SJSA1 (cell line): ENCODE results near the gene CGB1. TPM values are rescaled to one million over a fixed set of nuclear protein-coding genes. Genes with fewer than 3 reads are reported as not detected.

Source experiments
- DNase-seq, 2 experiments: peaks; one replicate each; pipeline ENCODE4 v3.0.0-alpha.2; 2015 to 2020; ENCODE audit warnings: low spot score in 2 of 2, low read depth in 1 of 2
- H3K27ac ChIP-seq: fragments of 250-450 bp; sonication (Bioruptor Pico); 2 replicates; pipeline ENCODE4 v1.5.1; 2020; ENCODE audit warnings: mild to moderate bottlenecking, moderate library complexity
- H3K27me3 ChIP-seq: fragments of 250-450 bp; sonication (Bioruptor Pico); replicated peaks from 2 replicates; pipeline ENCODE4 v1.5.1; 2020; ENCODE audit warnings: mild to moderate bottlenecking, moderate library complexity
- H3K36me3 ChIP-seq: fragments of 250-450 bp; sonication (Bioruptor Pico); 2 replicates; pipeline ENCODE4 v1.5.1; 2020; ENCODE audit warnings: mild to moderate bottlenecking
- H3K4me1 ChIP-seq: fragments of 250-450 bp; sonication (Bioruptor Pico); replicated peaks from 2 replicates; pipeline ENCODE4 v1.6.1; 2021; ENCODE audit warnings: mild to moderate bottlenecking
- H3K4me3 ChIP-seq: fragments of 250-450 bp; sonication (Bioruptor Pico); 2 replicates; pipeline ENCODE4 v1.5.1; 2020; ENCODE audit warnings: mild to moderate bottlenecking
- H3K9me3 ChIP-seq: fragments of 250-450 bp; sonication (Bioruptor Pico); replicated peaks from 2 replicates; pipeline ENCODE4 v1.5.1; 2020; ENCODE audit warnings: mild to moderate bottlenecking
- total RNA-seq: library from RNA; depleted of rRNA; stranded (reverse); fragments of >200 nt; shearing (Covaris generic); gene quantifications from 2 replicates; pipeline ENCODE4 v1.2.3, GENCODE V29; 2014

Gene CGB1
- total RNA-seq, 1 experiment from 2014 or later = 1.00 TPM

- H3K27ac ChIP-seq = no peak overlapping the region
- no peaks in the 10 kb centered on the region for H3K4me1 ChIP-seq
- H3K36me3 ChIP-seq = peaks cover 87% of the 10 kb centered on the region
- H3K27me3 ChIP-seq = no peaks in the 10 kb centered on the region
- H3K4me3 ChIP-seq = no peak overlapping the region
- DNase-seq = no peak
- no peaks in the 10 kb centered on the region for H3K9me3 ChIP-seq
Measured at GRCh38 chr19:49010453-49010852, 26.2 kb downstream of the CGB1 start.

- Histone ChIP-seq H3K27ac (no peak overlapping the region), H3K9me3 (no peaks in the 10 kb centered on the region), H3K4me1 (no peaks in the 10 kb centered on the region), H3K4me3 (no peak overlapping the region), H3K36me3 (peaks cover 87% of the 10 kb centered on the region), H3K27me3 (no peaks in the 10 kb centered on the region)
- no peak for DNase-seq
Measured at GRCh38 chr19:49009828-49010227, 26.9 kb downstream of the CGB1 start.

DNA sequence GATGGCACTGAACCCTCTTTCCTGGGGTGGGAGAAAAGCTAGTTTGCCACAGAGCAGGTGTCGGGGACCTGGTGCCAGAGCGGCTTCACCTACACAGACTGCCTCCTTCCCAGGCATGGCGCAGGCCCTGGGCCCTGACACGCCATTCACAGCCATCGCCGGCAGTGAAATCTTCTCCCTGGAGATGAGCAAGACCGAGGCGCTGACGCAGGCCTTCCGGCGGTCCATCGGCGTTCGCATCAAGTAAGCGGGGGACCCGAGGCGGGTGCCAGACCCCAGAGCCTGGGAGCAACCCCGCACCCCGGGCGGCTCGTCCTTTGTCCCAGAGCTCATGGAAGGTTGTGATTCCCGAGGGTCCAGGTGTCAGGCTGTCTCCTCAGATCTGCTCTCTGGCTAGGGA, 29.8 kb downstream of the CGB1 start:
- DNase-seq = no peak
- H3K36me3 ChIP-seq = peaks cover 87% of the 10 kb centered on the region
- H3K4me3 ChIP-seq = no peak overlapping the region
- H3K27ac ChIP-seq = no peak overlapping the region
- no peaks in the 10 kb centered on the region for H3K9me3 ChIP-seq
- no peaks in the 10 kb centered on the region for H3K4me1 ChIP-seq
- H3K27me3 ChIP-seq = no peaks in the 10 kb centered on the region

- no peak for DNase-seq
- no peaks in the 10 kb centered on the region for H3K27me3 ChIP-seq
- no peaks in the 10 kb centered on the region for H3K4me1 ChIP-seq
- no peak overlapping the region for H3K4me3 ChIP-seq
- no peaks in the 10 kb centered on the region for H3K9me3 ChIP-seq
- no peak overlapping the region for H3K27ac ChIP-seq
- H3K36me3 ChIP-seq = peaks cover 80% of the 10 kb centered on the region
Measured at GRCh38 chr19:49004964-49005614, 31.6 kb downstream of the CGB1 start.

DNA sequence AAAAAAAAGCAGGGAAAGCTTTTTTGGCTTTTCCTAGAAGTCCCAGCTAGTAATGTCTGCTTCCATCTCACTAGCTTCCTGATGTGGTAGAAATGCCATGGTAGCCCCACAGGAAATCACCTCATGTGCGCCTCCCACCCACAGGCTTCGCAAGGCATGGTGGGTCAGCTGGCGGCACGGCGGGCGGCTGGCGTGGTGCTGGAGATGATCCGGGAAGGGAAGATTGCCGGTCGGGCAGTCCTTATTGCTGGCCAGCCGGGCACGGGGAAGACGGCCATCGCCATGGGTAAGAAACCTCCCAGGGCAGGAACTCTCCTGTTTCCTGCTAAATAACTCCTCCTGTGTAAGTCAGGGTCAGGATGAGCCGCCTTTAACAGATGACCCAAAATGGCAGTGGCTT, 32.6 kb downstream of the CGB1 start:
- Histone ChIP-seq H3K27me3 (no peaks in the 10 kb centered on the region), H3K4me1 (no peaks in the 10 kb centered on the region), H3K4me3 (no peak overlapping the region), H3K9me3 (no peaks in the 10 kb centered on the region), H3K36me3 (peaks cover 80% of the 10 kb centered on the region), H3K27ac (no peak overlapping the region)
- DNase-seq = no peak

DNA sequence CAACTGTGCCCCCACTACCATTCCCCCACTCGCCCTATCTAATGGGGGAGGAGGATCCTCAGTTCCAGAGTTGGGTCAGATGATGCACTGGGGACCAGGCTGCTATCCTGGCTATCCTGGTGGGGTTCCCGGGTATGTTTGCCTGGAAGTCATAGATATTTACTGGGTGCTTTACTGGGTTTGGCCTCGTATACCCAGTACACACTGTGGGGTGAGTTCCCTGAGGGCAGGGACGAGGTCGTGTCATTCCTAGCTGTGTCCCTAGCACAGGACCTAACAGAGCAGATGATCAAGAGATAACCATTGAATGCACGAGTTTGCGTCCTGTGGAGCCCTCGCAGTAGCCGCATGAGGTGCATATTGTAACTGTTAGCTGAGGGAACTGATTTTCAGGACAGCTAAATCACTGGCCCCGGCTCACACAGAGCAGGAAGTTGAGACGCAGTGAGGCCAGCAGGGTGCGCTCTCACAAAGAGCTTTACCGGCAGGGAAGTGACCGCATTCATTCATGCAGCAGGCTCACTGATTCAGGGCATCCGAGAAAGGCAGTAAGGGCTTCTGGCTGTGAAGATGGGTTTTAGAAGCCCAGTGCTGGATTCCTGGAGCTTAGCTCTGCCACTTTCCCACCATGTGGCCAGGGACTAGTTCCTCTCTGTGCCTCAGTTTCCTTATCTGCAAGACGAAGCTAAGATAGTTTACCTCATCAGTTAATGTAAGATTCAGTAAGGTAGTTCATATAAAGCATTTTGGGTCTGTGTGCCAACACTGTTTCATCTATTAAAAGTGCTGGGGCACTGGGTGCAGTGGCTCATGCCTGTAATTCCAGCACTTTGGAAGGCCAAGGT, 37.0 kb downstream of the CGB1 start:
- no peaks in the 10 kb centered on the region for H3K27me3 ChIP-seq
- H3K9me3 ChIP-seq = no peaks in the 10 kb centered on the region
- H3K27ac ChIP-seq = no peak overlapping the region
- H3K4me3 ChIP-seq = no peak overlapping the region
- H3K36me3 ChIP-seq = peaks cover 47% of the 10 kb centered on the region
- H3K4me1 ChIP-seq = peaks cover 3% of the 10 kb centered on the region
- DNase-seq = peak; percentile 19 to 67

DNA sequence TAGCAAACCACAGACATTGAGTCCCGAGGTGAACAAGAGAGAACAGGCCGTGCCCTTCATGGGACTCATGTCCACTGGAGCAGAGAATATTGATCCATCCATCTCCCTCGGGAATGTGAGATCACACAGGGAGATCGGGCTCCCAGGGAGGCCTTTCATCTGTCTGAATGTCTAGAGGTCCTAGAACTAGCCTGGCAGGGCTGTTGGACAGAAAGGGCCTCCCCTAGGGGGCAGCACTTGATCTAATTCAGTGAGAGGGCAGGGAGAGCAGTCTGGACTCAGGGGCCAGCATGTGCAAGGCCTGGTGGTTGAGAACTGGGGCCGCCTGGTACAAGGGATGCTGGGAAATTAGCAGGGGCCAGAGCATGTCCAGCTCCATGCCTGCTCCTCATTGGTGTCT, 38.7 kb downstream of the CGB1 start:
- peaks cover 8% of the 10 kb centered on the region for H3K4me1 ChIP-seq
- no peaks in the 10 kb centered on the region for H3K9me3 ChIP-seq
- peaks cover 36% of the 10 kb centered on the region for H3K36me3 ChIP-seq
- H3K4me3 ChIP-seq = no peak overlapping the region
- no peaks in the 10 kb centered on the region for H3K27me3 ChIP-seq
- no peak overlapping the region for H3K27ac ChIP-seq
- DNase-seq = peak; percentile 60 to 84

DNA sequence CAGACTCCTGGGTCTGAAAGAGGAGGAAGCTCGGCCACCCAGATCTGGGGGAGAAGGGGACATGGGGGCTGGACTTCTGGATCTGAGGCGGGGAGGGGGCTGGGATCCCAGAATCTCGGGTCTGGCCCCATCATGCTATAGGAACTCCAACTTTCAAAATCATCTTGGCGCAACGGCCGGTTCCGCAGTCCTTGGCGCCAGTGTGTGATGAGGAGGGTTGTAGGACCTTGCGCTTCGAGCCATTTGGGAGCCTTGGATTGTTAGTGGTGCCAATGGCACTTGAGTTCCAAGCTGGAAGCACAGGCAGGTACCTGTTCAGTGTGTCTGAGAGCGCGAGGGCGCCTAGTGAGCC, 42.7 kb downstream of the CGB1 start:
- DNase-seq = peak in 1 of 2 experiments; percentile 11
- Histone ChIP-seq H3K4me1 (peaks cover 15% of the 10 kb centered on the region), H3K9me3 (no peaks in the 10 kb centered on the region), H3K36me3 (peaks cover 26% of the 10 kb centered on the region), H3K27me3 (no peaks in the 10 kb centered on the region), H3K4me3 (peak overlapping the region; percentile 51), H3K27ac (peak overlapping the region; percentile 80)

DNA sequence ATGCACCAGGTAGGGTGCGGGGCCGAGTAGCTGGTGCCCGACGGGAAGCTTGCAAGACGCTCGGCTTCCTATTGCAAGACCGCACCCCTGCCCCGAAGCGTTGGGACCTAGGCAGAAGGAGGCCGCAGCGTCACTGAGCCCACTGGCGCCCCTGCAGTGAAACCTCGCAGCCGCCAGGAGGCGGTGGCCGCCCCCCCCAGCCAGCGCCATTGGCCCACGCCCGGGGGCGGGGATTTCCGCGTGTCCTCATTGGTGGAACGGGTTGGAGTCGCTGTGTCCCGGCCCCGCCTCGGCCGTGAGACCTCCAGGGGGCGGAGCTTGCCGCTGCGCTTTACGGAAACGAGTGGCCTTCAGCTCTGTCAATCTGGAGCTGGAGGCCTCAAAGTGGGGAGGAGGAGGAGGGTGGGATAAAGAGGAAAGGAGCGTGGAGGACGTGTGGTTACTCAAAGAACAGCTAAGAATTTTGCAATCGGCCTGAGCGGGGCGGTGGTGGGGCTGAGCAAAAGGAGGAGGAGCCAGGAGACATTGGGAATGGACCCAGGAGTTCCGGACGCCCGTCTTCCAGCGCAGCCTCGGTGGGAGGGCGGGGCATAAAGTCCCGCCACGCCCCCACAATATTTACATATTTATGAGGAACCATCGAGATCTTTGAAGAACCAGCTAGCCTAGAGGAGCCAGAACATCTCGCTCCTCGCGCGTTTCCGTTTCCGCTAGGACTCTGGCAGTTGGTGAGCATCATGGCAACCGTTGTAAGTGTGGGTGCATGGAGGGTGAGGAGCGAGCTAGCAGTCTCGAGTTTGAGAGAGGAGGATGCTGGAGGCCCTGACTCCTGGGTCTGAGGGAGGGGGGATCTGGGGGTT, 43.3 kb downstream of the CGB1 start, which contains the start of the genes GYS1 and RUVBL2:
Gene GYS1 (minus strand): TSS at position 135 of the 860 bp plus-strand sequence. CDS start 197 bp downstream, outside the sequence.
Gene RUVBL2 (plus strand): TSS at position 713 of the 860 bp plus-strand sequence. CDS start 25 bp downstream, at position 738.
- Histone ChIP-seq H3K4me3 (peak within 1 kb of the TSS; percentile 51), H3K9me3 (no peaks in the 10 kb centered on the region), H3K27me3 (no peaks in the 10 kb centered on the region), H3K4me1 (peaks cover 15% of the 10 kb centered on the region), H3K27ac (peak within 1 kb of the TSS; percentile 80), H3K36me3 (peaks cover 32% of the 10 kb centered on the region)
- peak; percentile 100 for DNase-seq

GRCh38 chr19:48992581-48993174, 44.0 kb downstream of the CGB1 start:
- H3K27me3 ChIP-seq = no peaks in the 10 kb centered on the region
- H3K4me3 ChIP-seq = peak overlapping the region; percentile 51
- peaks cover 15% of the 10 kb centered on the region for H3K4me1 ChIP-seq
- H3K27ac ChIP-seq = peak overlapping the region; percentile 58
- no peaks in the 10 kb centered on the region for H3K9me3 ChIP-seq
- peaks cover 39% of the 10 kb centered on the region for H3K36me3 ChIP-seq
- no peak for DNase-seq

DNA sequence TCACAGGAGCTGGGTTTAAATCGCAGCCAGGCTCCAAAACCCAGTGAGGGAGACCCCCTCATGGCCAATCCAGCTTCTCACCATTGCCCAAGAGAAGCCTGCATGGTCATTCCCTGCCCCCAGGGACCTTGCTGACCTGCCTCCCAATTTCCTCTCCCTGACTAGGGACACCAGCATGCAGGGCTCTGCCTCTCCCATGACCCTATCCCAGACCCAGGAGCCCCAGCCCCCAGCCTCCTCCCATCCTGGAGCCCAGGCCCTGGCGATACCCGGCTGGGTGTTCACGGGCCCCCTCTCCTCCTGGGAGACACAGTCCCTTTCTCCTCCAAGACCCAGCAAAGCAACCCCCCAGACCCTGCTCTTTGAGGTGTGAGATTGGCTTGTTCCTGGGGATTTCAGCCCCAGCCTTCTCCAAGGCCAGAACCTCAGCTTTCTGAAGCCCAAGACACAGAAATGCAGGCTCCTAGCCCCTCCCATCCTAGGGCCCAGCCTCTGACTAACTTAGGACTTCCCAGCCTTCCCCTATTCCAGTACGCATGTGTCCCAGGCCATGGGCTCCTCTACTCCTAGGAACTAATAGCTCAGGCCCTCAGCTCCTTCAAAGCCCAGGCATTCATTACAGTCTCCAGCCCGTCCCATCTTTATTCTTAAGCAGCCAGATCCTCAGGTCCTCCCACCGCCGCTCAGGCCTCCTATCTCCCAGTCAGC, 44.7 kb downstream of the CGB1 start:
- DNase-seq = peak; percentile 58 to 76
- H3K27me3 ChIP-seq = no peaks in the 10 kb centered on the region
- H3K27ac ChIP-seq = peak overlapping the region; percentile 58
- H3K9me3 ChIP-seq = no peaks in the 10 kb centered on the region
- peak overlapping the region; percentile 51 for H3K4me3 ChIP-seq
- H3K36me3 ChIP-seq = peaks cover 43% of the 10 kb centered on the region
- peaks cover 15% of the 10 kb centered on the region for H3K4me1 ChIP-seq

DNA sequence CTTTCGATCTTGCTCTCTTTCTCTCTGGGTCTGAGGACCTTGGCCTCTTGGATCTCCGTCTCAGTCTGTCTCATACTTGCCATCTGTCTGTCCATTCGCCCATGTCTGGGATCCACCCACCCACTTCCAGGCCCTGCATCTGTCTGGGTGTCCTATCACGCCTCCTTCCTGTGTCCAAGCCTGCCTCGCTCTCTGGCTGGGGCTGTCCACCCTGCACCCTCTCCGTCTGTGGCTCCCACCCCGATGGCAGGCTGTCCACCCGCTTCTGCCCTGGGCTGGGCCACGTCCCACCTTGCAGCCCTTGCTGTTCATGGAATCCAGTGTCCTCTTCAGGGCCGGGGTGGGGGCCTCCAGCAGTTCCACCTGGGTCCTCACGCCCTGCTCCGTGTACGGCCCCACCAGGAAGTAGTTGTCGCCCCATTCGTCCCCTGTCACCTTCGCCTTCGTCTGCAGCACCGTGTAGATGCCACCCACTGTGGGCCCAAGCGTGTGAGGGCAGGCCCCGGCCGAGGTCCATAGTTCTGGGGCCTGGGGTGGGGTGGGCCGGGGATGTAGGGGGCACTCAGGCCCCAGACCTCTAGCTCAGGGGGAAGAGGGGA, 45.6 kb downstream of the CGB1 start:
- Histone ChIP-seq H3K4me1 (peaks cover 15% of the 10 kb centered on the region), H3K27me3 (no peaks in the 10 kb centered on the region), H3K4me3 (no peak overlapping the region), H3K36me3 (peaks cover 52% of the 10 kb centered on the region), H3K9me3 (no peaks in the 10 kb centered on the region), H3K27ac (no peak overlapping the region)
- no peak for DNase-seq
